Adrenal gland (tissue), 12 donors: ENCODE data around the gene SEMA5A. TPM values are rescaled to one million over a fixed set of nuclear protein-coding genes. Genes with fewer than 3 reads are reported as not detected.

Experiments
- DNase-seq, 7 donors: peaks; one replicate each; pipeline ENCODE4 v3.0.0-alpha.2; 2019 to 2020
- H3K27ac ChIP-seq, 5 donors: fragments of 200-600 bp; sonication (generic) in 4 of 5; 1 replicate in 3 of 5; 2 replicates in 2 of 5; pipeline versions ENCODE4 v1.5.1 to v1.8.0; 2016 to 2020; ENCODE audit warnings: mild to moderate bottlenecking in 1 of 5
- H3K27me3 ChIP-seq: fragments of 200-600 bp; 2 replicates; pipeline ENCODE4 v1.8.0; 2021
- H3K36me3 ChIP-seq, 2 donors: fragments of 200-600 bp; replicated peaks in 1 of 2; 1 replicate in 1 of 2; 2 replicates in 1 of 2; pipeline versions ENCODE4 v1.5.1 to v1.8.0; 2018 to 2022
- H3K4me1 ChIP-seq, 2 donors: fragments of 200-600 bp; replicated peaks in 1 of 2; 1 replicate in 1 of 2; 2 replicates in 1 of 2; pipeline versions ENCODE4 v1.5.1 to v1.8.0; 2018 to 2021
- H3K4me3 ChIP-seq, 4 donors: fragments of 200-600 bp; sonication (generic) in 3 of 4; one replicate each; pipeline ENCODE4 v1.5.1; 2016 to 2018
- H3K9me3 ChIP-seq, 3 donors: fragments of 200-600 bp; sonication (generic) in 1 of 3; replicated peaks in 1 of 3; 1 replicate in 2 of 3; 2 replicates in 1 of 3; pipeline versions ENCODE4 v1.5.1 to v1.8.0; 2016 to 2021
- POLR2A ChIP-seq, 2 donors: fragments of 450-650 bp; IDR thresholded peaks; one replicate each; pipeline ENCODE4 v1.6.1; 2017; ENCODE audit warnings: antibody characterized with exemption in 2 of 2, mild to moderate bottlenecking in 2 of 2, moderate library complexity in 1 of 2
- WGBS, 4 donors: extraction: QIAGEN DNeasy Blood & Tissue Kit in 2 of 4; methylation state at CpG; one replicate each; pipeline versions ENCODE4 v1.1.5 to v1.1.7; 2013 to 2017; 5-methylcytosine and 5-hydroxymethylcytosine counted together
- intact Hi-C, 2 donors: fragments of 100-400 bp; cut with DNase I; formaldehyde crosslinking; loops; one replicate each; pipeline versions ENCODE4 v1.14.1 to v1.15.0; 2022 to 2023
- polyA plus RNA-seq, 3 donors: library from polyadenylated mRNA; stranded (reverse); fragments of 200-250 nt in 2 of 3; fragments of 350-450 nt in 1 of 3; fragmentation: Illumina TruSeq in 1 of 3; extraction: RNeasy Lipid Tissue Mini Kit (QIAGEN cat#74804) in 1 of 3; gene quantifications; one replicate each; pipeline ENCODE4 v1.2.3, GENCODE V29; 2013 to 2014
- total RNA-seq, 9 donors: library from RNA; depleted of rRNA in 4 of 9; stranded (reverse); fragments of >200 nt in 4 of 9; fragments of 120-200 nt in 1 of 9; fragmentation: NEBNext Ultra II Directional in 1 of 9; extraction: Animal tissue kit (Norgen Biotek cat#: 25700) in 1 of 9; gene quantifications; one replicate each; pipeline versions ENCODE4 v1.1.0 to v1.2.4, GENCODE V29; 2013 to 2023
- TF ChIP-seq, protein P1 (sequence below), 6 experiments: fragments of 450-650 bp in 4 of 6; fragments of 200-600 bp in 2 of 6; sonication (generic) in 1 of 6; IDR thresholded peaks; 1 replicate in 5 of 6; 2 replicates in 1 of 6; pipeline versions ENCODE4 v1.5.1 to v1.8.0; 2016 to 2021; ENCODE audit warnings: antibody characterized with exemption in 6 of 6, mild to moderate bottlenecking in 2 of 6, moderate library complexity in 1 of 6
- donor health status: healthy with polysubstance abuse.
- donor health status: Bipolar disorder and iron deficiency.
- donor health status: DM: yes; HTN: yes; CAD: no.
- donor health status: DM: no; HTN: no; CAD: no.
- donor health status: DM: no; HTN: no; CAD: no.
- donor health status: DM: yes; HTN: yes; CAD: no.

Gene SEMA5A
- total and polyA plus RNA-seq, 12 donors: 0.40 to 6.0 (median 2.6) TPM

GRCh38 chr5:9197881-9198260 lies 348.0 kb downstream of the SEMA5A start:
- DNase-seq: no peak
- TF ChIP-seq, protein P1, sequence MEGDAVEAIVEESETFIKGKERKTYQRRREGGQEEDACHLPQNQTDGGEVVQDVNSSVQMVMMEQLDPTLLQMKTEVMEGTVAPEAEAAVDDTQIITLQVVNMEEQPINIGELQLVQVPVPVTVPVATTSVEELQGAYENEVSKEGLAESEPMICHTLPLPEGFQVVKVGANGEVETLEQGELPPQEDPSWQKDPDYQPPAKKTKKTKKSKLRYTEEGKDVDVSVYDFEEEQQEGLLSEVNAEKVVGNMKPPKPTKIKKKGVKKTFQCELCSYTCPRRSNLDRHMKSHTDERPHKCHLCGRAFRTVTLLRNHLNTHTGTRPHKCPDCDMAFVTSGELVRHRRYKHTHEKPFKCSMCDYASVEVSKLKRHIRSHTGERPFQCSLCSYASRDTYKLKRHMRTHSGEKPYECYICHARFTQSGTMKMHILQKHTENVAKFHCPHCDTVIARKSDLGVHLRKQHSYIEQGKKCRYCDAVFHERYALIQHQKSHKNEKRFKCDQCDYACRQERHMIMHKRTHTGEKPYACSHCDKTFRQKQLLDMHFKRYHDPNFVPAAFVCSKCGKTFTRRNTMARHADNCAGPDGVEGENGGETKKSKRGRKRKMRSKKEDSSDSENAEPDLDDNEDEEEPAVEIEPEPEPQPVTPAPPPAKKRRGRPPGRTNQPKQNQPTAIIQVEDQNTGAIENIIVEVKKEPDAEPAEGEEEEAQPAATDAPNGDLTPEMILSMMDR (IDR thresholded peaks at IDR 0.05): no peak
- TF ChIP-seq POLR2A (IDR thresholded peaks at IDR 0.05): no peak
- no peak overlapping the region for H3K4me3 ChIP-seq
- intact Hi-C loops: no loop called here
- 28 to 33% (median 29%) methylated on average over 1 of the region's 1 CpG for WGBS, 4 donors
- H3K4me1 ChIP-seq: no peaks in the 10 kb centered on the region
- H3K9me3 ChIP-seq: no peaks in the 10 kb centered on the region
- no peaks in the 10 kb centered on the region for H3K27me3 ChIP-seq
- H3K27ac ChIP-seq: no peak overlapping the region
- H3K36me3 ChIP-seq: no peaks in the 10 kb centered on the region

GRCh38 chr5:9196403-9197227 lies 349.3 kb downstream of the SEMA5A start:
- DNase-seq: no peak
- H3K27ac ChIP-seq: no peak overlapping the region
- TF ChIP-seq POLR2A (IDR thresholded peaks at IDR 0.05): no peak
- TF ChIP-seq, protein P1 (IDR thresholded peaks at IDR 0.05): no peak
- no peaks in the 10 kb centered on the region for H3K36me3 ChIP-seq
- 86 to 92% (median 89%) methylated on average over 13 of the region's 13 CpGs for WGBS, 4 donors
- H3K9me3 ChIP-seq: no peaks in the 10 kb centered on the region
- no peaks in the 10 kb centered on the region for H3K27me3 ChIP-seq
- intact Hi-C loops: no loop called here
- no peaks in the 10 kb centered on the region for H3K4me1 ChIP-seq
- no peak overlapping the region for H3K4me3 ChIP-seq

- TF ChIP-seq, protein P1 (IDR thresholded peaks at IDR 0.05): no peak
- no peak for TF ChIP-seq POLR2A (IDR thresholded peaks at IDR 0.05)
- no peak overlapping the region for H3K4me3 ChIP-seq
- DNase-seq: no peak
- H3K9me3 ChIP-seq: no peaks in the 10 kb centered on the region
- no peak overlapping the region for H3K27ac ChIP-seq
- intact Hi-C loops: no loop called here
- H3K27me3 ChIP-seq: no peaks in the 10 kb centered on the region
- H3K36me3 ChIP-seq: no peaks in the 10 kb centered on the region
- H3K4me1 ChIP-seq: no peaks in the 10 kb centered on the region
- 36 to 63% (median 41%) methylated on average over 3 of the region's 3 CpGs for WGBS, 4 donors
Observed at GRCh38 chr5:9194509-9194908, 351.4 kb downstream of the SEMA5A start.

DNA sequence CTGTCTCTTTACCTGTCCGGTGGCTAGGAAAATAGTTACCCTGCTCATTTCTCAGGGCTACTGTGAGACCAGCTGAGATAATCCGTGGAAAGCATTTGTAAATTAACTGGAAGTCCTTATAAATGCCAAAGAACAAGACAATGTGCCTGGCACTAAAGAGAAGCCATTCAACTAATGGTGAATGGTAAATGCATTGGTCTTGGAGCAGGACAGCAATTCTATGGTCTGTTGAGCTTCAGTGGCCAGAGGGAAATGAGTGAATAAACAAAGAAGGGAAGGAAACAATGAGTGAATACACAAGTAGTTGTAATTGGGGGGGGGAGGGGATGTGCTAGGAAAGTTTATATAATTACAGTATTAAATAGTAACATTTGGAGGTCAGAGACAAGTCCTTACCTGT lies 353.6 kb downstream of the SEMA5A start:
- H3K27ac ChIP-seq: no peak overlapping the region
- no peak for DNase-seq
- no peaks in the 10 kb centered on the region for H3K9me3 ChIP-seq
- intact Hi-C loops: no loop called here
- no peaks in the 10 kb centered on the region for H3K27me3 ChIP-seq
- TF ChIP-seq, protein P1 (IDR thresholded peaks at IDR 0.05): no peak
- H3K4me1 ChIP-seq: peaks cover 0 to 7% of the 10 kb centered on the region in 2 donors
- no peak overlapping the region for H3K4me3 ChIP-seq
- WGBS, 4 donors: 80 to 87% (median 84%) methylated on average over 2 of the region's 2 CpGs
- no peaks in the 10 kb centered on the region for H3K36me3 ChIP-seq
